GM12878 (cell line): ENCODE data around the gene MRGPRE.

Experiments
- JUND ChIP-seq: IDR thresholded peaks from 2 replicates; pipeline ENCODE4 v1.6.1; 2012; ENCODE audit warnings: low read depth, mild to moderate bottlenecking, low read length, improper control_type of control experiment, moderate library complexity
- NFXL1 ChIP-seq: fragments of 450-650 bp; IDR thresholded peaks from 2 replicates; pipeline ENCODE4 v1.6.1; 2017; ENCODE audit warnings: antibody characterized with exemption, mild to moderate bottlenecking, borderline replicate concordance
- SUZ12 ChIP-seq: fragments of 200-600 bp; sonication (generic); IDR thresholded peaks from one replicate; pipeline ENCODE4 v1.6.1; 2018; ENCODE audit warnings: antibody characterized with exemption, mild to moderate bottlenecking; ENCODE audit not compliant: unreplicated experiment
- TF ChIP-seq, protein P1 (sequence below), 3 experiments: IDR thresholded peaks in 2 of 3; conservative IDR thresholded peaks in 1 of 3; 2 replicates each; pipeline ENCODE4 v1.5.1; 2011; ENCODE audit warnings: low read depth in 3 of 3, low read length in 3 of 3, mild to moderate bottlenecking in 3 of 3, control low read depth in 2 of 3, moderate library complexity in 2 of 3, inconsistent platforms in 1 of 3, mixed read lengths in 1 of 3; ENCODE audit not compliant: control insufficient read depth in 2 of 3, insufficient read depth in 1 of 3; ENCODE audit errors: extremely low read depth in 1 of 3

DNA sequence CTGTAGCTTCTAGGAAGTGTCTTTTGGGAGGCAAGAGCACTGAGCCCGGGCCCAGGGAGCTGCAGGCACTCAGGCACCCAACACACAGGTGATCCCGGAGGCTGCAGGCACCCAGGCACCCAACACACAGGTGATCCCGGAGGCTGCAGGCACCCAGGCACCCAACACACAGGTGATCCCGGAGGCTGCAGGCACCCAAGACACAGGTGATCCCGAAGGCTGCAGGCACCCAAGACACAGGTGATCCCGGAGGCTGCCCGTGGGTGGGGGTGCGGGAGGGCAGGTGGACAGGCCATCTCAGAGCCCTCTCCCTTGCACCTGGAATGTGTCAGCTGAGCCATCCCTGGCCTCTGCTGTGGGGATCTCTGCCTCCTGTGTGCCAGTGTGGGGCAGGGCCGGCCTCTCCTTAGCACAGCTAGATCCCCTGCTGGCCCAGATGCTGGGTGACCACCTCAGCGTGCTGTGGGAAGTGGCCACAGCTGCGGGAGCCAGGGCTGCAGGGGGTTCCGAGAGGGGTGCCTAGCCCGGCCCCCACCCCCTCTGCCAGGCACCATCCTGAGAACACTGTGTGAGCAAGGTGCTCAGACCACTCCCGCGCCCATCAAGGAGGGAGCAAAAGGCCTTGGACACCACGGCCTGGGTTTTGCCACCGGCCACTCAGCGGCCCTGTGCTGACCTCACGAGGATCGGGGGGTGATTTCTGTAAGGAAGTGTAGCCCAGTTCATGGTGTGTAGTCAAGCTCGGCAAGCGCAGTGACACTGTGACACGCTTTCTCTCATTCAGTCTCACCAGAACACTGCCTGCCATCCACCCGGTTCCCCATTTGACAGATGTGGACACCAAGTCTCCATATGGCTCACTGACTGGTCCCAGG, 27.8 kb downstream of the MRGPRE start:
- no peak for TF ChIP-seq SUZ12
- no peak for TF ChIP-seq NFXL1
- TF ChIP-seq, protein P1, sequence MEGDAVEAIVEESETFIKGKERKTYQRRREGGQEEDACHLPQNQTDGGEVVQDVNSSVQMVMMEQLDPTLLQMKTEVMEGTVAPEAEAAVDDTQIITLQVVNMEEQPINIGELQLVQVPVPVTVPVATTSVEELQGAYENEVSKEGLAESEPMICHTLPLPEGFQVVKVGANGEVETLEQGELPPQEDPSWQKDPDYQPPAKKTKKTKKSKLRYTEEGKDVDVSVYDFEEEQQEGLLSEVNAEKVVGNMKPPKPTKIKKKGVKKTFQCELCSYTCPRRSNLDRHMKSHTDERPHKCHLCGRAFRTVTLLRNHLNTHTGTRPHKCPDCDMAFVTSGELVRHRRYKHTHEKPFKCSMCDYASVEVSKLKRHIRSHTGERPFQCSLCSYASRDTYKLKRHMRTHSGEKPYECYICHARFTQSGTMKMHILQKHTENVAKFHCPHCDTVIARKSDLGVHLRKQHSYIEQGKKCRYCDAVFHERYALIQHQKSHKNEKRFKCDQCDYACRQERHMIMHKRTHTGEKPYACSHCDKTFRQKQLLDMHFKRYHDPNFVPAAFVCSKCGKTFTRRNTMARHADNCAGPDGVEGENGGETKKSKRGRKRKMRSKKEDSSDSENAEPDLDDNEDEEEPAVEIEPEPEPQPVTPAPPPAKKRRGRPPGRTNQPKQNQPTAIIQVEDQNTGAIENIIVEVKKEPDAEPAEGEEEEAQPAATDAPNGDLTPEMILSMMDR (IDR thresholded peaks at IDR 0.05 in 2 of 3, conservative IDR thresholded peaks at IDR 0.05 in 1 of 3; ENCODE audit: control insufficient read depth in 2 of 3, extremely low read depth in 1 of 3, insufficient read depth in 1 of 3, low read depth in 3 of 3, low read length in 3 of 3) = no peak
- no peak for TF ChIP-seq JUND
